Measurements from ENCODE around the gene SMURF2. TPM values are rescaled to one million over a fixed set of nuclear protein-coding genes. Genes with fewer than 3 reads are reported as not detected.

Gene SMURF2
- total RNA-seq, 1 experiment from 2014 or later: 23.0 TPM

DNA sequence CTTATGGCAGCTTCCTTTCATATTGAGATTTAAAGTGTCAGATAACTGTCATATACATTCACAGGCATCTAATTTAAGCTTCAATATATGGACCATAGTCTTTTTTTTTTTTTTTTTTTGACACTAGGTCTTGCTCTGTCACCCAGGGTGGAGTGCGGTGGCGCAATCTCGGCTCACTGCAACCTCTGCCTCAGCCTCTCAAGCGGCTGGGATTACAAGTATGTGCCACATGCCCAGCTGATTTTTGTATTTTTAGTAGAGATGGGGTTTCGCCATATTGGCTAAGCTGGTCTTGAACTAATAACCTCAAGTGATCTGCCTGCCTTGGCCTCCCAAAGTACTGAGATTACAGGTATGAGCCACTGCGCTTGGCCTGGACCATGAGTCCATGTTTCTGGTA, 141.7 kb downstream of the SMURF2 start:
- peaks cover 65% of the 10 kb centered on the region for H3K36me3 Mint-ChIP-seq
- no peak overlapping the region for H3K27ac Mint-ChIP-seq
- H3K9me3 Mint-ChIP-seq: no peaks in the 10 kb centered on the region
- ChIA-PET CTCF (interaction anchor here (0.7 kb wide), 2 partner anchors 30 to 129 kb away, joined by 3 read pairs; no protein-coding TSS in a partner anchor), POLR2A (no interaction called here)
- TF ChIP-seq, protein P1, sequence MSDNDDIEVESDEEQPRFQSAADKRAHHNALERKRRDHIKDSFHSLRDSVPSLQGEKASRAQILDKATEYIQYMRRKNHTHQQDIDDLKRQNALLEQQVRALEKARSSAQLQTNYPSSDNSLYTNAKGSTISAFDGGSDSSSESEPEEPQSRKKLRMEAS (CRISPR knock-in tag; IDR thresholded peaks at IDR 0.05): no peak
- TF ChIP-seq TP53 (CRISPR knock-in tag; IDR thresholded peaks at IDR 0.05) (no peak), NFATC4 (CRISPR knock-in tag; IDR thresholded peaks at IDR 0.05) (no peak), SOX15 (CRISPR knock-in tag; IDR thresholded peaks at IDR 0.05) (no peak)
- TF ChIP-seq, protein P2, sequence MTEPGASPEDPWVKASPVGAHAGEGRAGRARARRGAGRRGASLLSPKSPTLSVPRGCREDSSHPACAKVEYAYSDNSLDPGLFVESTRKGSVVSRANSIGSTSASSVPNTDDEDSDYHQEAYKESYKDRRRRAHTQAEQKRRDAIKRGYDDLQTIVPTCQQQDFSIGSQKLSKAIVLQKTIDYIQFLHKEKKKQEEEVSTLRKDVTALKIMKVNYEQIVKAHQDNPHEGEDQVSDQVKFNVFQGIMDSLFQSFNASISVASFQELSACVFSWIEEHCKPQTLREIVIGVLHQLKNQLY (CRISPR knock-in tag; IDR thresholded peaks at IDR 0.05): no peak
- TF ChIP-seq, protein P3, sequence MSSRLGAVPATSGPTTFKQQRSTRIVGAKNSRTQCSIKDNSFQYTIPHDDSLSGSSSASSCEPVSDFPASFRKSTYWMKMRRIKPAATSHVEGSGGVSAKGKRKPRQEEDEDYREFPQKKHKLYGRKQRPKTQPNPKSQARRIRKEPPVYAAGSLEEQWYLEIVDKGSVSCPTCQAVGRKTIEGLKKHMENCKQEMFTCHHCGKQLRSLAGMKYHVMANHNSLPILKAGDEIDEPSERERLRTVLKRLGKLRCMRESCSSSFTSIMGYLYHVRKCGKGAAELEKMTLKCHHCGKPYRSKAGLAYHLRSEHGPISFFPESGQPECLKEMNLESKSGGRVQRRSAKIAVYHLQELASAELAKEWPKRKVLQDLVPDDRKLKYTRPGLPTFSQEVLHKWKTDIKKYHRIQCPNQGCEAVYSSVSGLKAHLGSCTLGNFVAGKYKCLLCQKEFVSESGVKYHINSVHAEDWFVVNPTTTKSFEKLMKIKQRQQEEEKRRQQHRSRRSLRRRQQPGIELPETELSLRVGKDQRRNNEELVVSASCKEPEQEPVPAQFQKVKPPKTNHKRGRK (CRISPR knock-in tag; IDR thresholded peaks at IDR 0.05; ENCODE audit: borderline replicate concordance): no peak
- TF ChIP-seq, protein P4, sequence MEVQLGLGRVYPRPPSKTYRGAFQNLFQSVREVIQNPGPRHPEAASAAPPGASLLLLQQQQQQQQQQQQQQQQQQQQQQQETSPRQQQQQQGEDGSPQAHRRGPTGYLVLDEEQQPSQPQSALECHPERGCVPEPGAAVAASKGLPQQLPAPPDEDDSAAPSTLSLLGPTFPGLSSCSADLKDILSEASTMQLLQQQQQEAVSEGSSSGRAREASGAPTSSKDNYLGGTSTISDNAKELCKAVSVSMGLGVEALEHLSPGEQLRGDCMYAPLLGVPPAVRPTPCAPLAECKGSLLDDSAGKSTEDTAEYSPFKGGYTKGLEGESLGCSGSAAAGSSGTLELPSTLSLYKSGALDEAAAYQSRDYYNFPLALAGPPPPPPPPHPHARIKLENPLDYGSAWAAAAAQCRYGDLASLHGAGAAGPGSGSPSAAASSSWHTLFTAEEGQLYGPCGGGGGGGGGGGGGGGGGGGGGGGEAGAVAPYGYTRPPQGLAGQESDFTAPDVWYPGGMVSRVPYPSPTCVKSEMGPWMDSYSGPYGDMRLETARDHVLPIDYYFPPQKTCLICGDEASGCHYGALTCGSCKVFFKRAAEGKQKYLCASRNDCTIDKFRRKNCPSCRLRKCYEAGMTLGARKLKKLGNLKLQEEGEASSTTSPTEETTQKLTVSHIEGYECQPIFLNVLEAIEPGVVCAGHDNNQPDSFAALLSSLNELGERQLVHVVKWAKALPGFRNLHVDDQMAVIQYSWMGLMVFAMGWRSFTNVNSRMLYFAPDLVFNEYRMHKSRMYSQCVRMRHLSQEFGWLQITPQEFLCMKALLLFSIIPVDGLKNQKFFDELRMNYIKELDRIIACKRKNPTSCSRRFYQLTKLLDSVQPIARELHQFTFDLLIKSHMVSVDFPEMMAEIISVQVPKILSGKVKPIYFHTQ (CRISPR knock-in tag; IDR thresholded peaks at IDR 0.05): no peak
- TF ChIP-seq, protein P5, sequence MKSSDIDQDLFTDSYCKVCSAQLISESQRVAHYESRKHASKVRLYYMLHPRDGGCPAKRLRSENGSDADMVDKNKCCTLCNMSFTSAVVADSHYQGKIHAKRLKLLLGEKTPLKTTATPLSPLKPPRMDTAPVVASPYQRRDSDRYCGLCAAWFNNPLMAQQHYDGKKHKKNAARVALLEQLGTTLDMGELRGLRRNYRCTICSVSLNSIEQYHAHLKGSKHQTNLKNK (CRISPR knock-in tag; IDR thresholded peaks at IDR 0.05): no peak
- TF ChIP-seq, protein P6, sequence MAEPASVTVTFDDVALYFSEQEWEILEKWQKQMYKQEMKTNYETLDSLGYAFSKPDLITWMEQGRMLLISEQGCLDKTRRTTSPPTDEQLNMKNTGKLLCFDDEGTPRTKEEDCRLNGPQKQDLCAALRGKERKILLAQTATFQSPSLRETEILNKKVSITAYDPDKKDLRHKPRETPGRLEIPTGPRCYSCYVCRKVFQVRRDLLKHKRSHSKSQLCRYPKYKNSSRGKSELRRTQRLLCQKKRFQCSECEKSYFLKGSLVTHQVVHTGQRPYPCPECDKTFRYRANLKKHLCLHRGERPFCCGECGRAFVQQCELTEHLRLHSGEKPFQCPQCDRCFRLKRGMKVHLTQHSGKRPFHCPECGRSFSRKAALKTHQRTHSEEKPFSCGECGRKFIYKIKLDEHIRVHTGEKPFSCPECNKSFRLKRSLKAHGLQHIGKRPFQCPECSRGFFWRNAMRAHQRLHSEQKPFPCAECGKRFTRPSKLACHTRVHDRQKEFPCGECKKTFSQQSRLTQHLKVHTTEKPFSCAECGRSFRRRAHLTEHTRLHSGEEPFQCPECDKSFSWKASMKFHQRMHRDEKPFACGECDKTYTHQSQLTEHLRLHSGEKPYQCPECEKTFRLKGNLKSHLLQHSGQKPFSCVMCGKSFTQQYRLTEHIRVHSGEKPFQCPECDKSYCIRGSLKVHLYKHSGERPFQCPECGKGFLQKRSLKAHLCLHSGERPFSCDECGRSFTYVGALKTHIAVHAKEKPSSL (CRISPR knock-in tag; conservative IDR thresholded peaks at IDR 0.05): no peak
- TF ChIP-seq, protein P7, sequence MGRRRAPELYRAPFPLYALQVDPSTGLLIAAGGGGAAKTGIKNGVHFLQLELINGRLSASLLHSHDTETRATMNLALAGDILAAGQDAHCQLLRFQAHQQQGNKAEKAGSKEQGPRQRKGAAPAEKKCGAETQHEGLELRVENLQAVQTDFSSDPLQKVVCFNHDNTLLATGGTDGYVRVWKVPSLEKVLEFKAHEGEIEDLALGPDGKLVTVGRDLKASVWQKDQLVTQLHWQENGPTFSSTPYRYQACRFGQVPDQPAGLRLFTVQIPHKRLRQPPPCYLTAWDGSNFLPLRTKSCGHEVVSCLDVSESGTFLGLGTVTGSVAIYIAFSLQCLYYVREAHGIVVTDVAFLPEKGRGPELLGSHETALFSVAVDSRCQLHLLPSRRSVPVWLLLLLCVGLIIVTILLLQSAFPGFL (CRISPR knock-in tag; IDR thresholded peaks at IDR 0.05; ENCODE audit: borderline replicate concordance): no peak
- TF ChIP-seq, protein P8, sequence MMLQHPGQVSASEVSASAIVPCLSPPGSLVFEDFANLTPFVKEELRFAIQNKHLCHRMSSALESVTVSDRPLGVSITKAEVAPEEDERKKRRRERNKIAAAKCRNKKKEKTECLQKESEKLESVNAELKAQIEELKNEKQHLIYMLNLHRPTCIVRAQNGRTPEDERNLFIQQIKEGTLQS (CRISPR knock-in tag; conservative IDR thresholded peaks at IDR 0.05): no peak
- TF ChIP-seq, protein P9, sequence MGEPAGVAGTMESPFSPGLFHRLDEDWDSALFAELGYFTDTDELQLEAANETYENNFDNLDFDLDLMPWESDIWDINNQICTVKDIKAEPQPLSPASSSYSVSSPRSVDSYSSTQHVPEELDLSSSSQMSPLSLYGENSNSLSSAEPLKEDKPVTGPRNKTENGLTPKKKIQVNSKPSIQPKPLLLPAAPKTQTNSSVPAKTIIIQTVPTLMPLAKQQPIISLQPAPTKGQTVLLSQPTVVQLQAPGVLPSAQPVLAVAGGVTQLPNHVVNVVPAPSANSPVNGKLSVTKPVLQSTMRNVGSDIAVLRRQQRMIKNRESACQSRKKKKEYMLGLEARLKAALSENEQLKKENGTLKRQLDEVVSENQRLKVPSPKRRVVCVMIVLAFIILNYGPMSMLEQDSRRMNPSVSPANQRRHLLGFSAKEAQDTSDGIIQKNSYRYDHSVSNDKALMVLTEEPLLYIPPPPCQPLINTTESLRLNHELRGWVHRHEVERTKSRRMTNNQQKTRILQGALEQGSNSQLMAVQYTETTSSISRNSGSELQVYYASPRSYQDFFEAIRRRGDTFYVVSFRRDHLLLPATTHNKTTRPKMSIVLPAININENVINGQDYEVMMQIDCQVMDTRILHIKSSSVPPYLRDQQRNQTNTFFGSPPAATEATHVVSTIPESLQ (CRISPR knock-in tag; IDR thresholded peaks at IDR 0.05): no peak
- DNase-seq (ENCODE audit: low spot score): no peak
- no peak overlapping the region for H3K4me3 Mint-ChIP-seq
- H3K4me1 Mint-ChIP-seq: no peaks in the 10 kb centered on the region
- no peak for ATAC-seq
- H3K27me3 Mint-ChIP-seq (ENCODE audit: low read depth): no peaks in the 10 kb centered on the region

DNA sequence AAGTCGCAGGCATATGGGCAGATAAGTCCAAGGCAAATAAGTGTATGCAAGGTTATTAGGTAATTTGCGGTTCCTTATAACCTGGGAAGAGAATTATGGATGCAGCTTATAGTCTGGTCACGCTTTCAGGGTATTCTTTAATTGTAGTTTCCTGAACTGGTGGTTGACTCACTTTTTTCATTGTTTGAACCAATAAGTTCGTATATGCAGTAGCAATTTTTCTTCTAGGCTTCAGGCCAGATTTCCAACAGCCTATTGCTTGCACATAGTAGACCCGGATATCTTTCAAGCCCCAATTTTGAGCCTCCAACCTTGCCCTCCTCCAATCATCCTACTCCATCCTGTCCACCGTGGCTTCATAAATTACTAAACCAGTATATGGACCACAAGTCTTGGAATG, 142.5 kb downstream of the SMURF2 start:
- Mint-ChIP-seq H3K4me3 (no peak overlapping the region), H3K9me3 (no peaks in the 10 kb centered on the region), H3K27ac (no peak overlapping the region), H3K27me3 (ENCODE audit: low read depth) (no peaks in the 10 kb centered on the region), H3K36me3 (peaks cover 68% of the 10 kb centered on the region), H3K4me1 (no peaks in the 10 kb centered on the region)
- POLR2A ChIA-PET: no interaction called here
- CTCF ChIA-PET: no interaction called here
- ATAC-seq (no peak), DNase-seq (ENCODE audit: low spot score) (no peak)
- TF ChIP-seq OVOL2 (CRISPR knock-in tag; IDR thresholded peaks at IDR 0.05; ENCODE audit: borderline replicate concordance) (no peak), TEAD1 (CRISPR knock-in tag; IDR thresholded peaks at IDR 0.05) (no peak), TCF7 (CRISPR knock-in tag; IDR thresholded peaks at IDR 0.05; ENCODE audit: low read depth) (no peak), FOXJ3 (CRISPR knock-in tag; IDR thresholded peaks at IDR 0.05; ENCODE audit: borderline replicate concordance) (no peak), ELF4 (CRISPR knock-in tag; IDR thresholded peaks at IDR 0.05; ENCODE audit: low read depth) (no peak), MYBL2 (CRISPR knock-in tag; IDR thresholded peaks at IDR 0.05) (no peak)
- TF ChIP-seq, protein P10, sequence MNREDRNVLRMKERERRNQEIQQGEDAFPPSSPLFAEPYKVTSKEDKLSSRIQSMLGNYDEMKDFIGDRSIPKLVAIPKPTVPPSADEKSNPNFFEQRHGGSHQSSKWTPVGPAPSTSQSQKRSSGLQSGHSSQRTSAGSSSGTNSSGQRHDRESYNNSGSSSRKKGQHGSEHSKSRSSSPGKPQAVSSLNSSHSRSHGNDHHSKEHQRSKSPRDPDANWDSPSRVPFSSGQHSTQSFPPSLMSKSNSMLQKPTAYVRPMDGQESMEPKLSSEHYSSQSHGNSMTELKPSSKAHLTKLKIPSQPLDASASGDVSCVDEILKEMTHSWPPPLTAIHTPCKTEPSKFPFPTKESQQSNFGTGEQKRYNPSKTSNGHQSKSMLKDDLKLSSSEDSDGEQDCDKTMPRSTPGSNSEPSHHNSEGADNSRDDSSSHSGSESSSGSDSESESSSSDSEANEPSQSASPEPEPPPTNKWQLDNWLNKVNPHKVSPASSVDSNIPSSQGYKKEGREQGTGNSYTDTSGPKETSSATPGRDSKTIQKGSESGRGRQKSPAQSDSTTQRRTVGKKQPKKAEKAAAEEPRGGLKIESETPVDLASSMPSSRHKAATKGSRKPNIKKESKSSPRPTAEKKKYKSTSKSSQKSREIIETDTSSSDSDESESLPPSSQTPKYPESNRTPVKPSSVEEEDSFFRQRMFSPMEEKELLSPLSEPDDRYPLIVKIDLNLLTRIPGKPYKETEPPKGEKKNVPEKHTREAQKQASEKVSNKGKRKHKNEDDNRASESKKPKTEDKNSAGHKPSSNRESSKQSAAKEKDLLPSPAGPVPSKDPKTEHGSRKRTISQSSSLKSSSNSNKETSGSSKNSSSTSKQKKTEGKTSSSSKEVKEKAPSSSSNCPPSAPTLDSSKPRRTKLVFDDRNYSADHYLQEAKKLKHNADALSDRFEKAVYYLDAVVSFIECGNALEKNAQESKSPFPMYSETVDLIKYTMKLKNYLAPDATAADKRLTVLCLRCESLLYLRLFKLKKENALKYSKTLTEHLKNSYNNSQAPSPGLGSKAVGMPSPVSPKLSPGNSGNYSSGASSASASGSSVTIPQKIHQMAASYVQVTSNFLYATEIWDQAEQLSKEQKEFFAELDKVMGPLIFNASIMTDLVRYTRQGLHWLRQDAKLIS (CRISPR knock-in tag; IDR thresholded peaks at IDR 0.05; ENCODE audit: borderline replicate concordance): no peak

Measured in WTC11 (cell line).